GM23248 (cell line): ENCODE measurements around the gene FNDC11. TPM values are rescaled to one million over a fixed set of nuclear protein-coding genes. Genes with fewer than 3 reads are reported as not detected.

Experiments used
- DNase-seq: peaks from one replicate; pipeline ENCODE4 v3.0.0-alpha.2; 2015
- H2AFZ ChIP-seq: fragments of 200-600 bp; sonication (generic); 2 replicates; pipeline ENCODE4 v1.6.1; 2016; ENCODE audit warnings: antibody characterized with exemption
- H3F3A ChIP-seq: fragments of 200-600 bp; sonication (generic); 2 replicates; pipeline ENCODE4 v1.6.1; 2016; ENCODE audit warnings: mild to moderate bottlenecking, antibody characterized with exemption, mixed run types; ENCODE audit not compliant: insufficient read depth
- H3K27ac ChIP-seq: fragments of 200-600 bp; sonication (generic); 2 replicates; pipeline ENCODE4 v1.5.1; 2016; ENCODE audit warnings: mild to moderate bottlenecking
- H3K27me3 ChIP-seq: fragments of 200-600 bp; sonication (generic); replicated peaks from 2 replicates; pipeline ENCODE4 v1.6.1; 2016; ENCODE audit warnings: mild to moderate bottlenecking; ENCODE audit not compliant: insufficient read depth
- H3K36me3 ChIP-seq: fragments of 200-600 bp; sonication (generic); 2 replicates; pipeline ENCODE4 v1.6.1; 2016; ENCODE audit warnings: low read depth, mild to moderate bottlenecking
- H3K4me1 ChIP-seq: fragments of 200-600 bp; sonication (generic); 2 replicates; pipeline ENCODE4 v1.6.1; 2016; ENCODE audit warnings: mild to moderate bottlenecking; ENCODE audit not compliant: insufficient read depth
- H3K4me2 ChIP-seq: fragments of 200-600 bp; sonication (generic); one replicate; pipeline ENCODE4 v1.6.1; 2016; ENCODE audit warnings: mild to moderate bottlenecking; ENCODE audit not compliant: unreplicated experiment
- H3K4me3 ChIP-seq: fragments of 200-600 bp; sonication (generic); 2 replicates; pipeline ENCODE4 v1.5.1; 2016; ENCODE audit warnings: mild to moderate bottlenecking
- H3K79me2 ChIP-seq: fragments of 200-600 bp; sonication (generic); 2 replicates; pipeline ENCODE4 v1.6.1; 2016; ENCODE audit warnings: mild to moderate bottlenecking; ENCODE audit not compliant: insufficient read depth
- H3K9ac ChIP-seq: fragments of 200-600 bp; sonication (generic); 2 replicates; pipeline ENCODE4 v1.6.1; 2016; ENCODE audit warnings: mild to moderate bottlenecking
- H3K9me2 ChIP-seq: fragments of 200-600 bp; sonication (generic); 2 replicates; pipeline ENCODE4 v1.6.1; 2016; ENCODE audit warnings: mixed run types, mild to moderate bottlenecking, moderate library complexity; ENCODE audit not compliant: insufficient read depth
- H3K9me3 ChIP-seq: fragments of 200-600 bp; sonication (generic); one replicate; pipeline ENCODE4 v1.6.1; 2017; ENCODE audit warnings: low read depth
- H4K20me1 ChIP-seq: fragments of 200-600 bp; sonication (generic); 2 replicates; pipeline ENCODE4 v1.6.0; 2016; ENCODE audit not compliant: insufficient read depth
- EZH2 ChIP-seq: fragments of 200-600 bp; sonication (generic); IDR thresholded peaks from 2 replicates; pipeline ENCODE4 v1.6.1; 2018; ENCODE audit warnings: antibody characterized with exemption, mild to moderate bottlenecking; ENCODE audit not compliant: insufficient read depth, poor library complexity, severe bottlenecking
- EZH2phosphoT487 ChIP-seq: fragments of 200-600 bp; sonication (generic); IDR thresholded peaks from 2 replicates; pipeline ENCODE4 v1.6.1; 2018; ENCODE audit warnings: antibody characterized with exemption, moderate library complexity, mild to moderate bottlenecking, low read depth; ENCODE audit not compliant: insufficient read depth
- WGBS, 2 experiments: methylation state at CpG; one replicate each; pipeline ENCODE4 v1.1.6; 2015 to 2017; ENCODE audit warnings: low lambda C conversion rate in 2 of 2, low coverage in 1 of 2; ENCODE audit errors: missing lambda C conversion rate in 2 of 2; 5-methylcytosine and 5-hydroxymethylcytosine counted together
- in situ Hi-C: fragments of 300-500 bp; cut with MboI; formaldehyde crosslinking; loops from 2 replicates; pipeline ENCODE4 v1.15.0; 2020
- polyA plus RNA-seq: library from polyadenylated mRNA; unstranded; fragments of >200 nt; fragmentation: Nextera tagmentation; extraction: Ambion mirVana; gene quantifications from 2 replicates; pipeline ENCODE4 v1.2.1, GENCODE V29; 2016
- total RNA-seq: library from RNA; depleted of rRNA; stranded (reverse); fragments of >200 nt; shearing (Covaris generic); gene quantifications from 2 replicates; pipeline ENCODE4 v1.2.3, GENCODE V29; 2014; rRNA removed

FNDC11 gene
- total RNA-seq (0.65 TPM in 1 of 2 replicates, not detected in the other), polyA plus RNA-seq (0.15 and 0.37 TPM in 2 replicates)

GRCh38 chr20:63553933-63554290, at the start of gene FNDC11:
TSS of gene FNDC11 (plus strand) at chr20:63554159. CDS start at chr20:63555664, 1,505 bp downstream.
- H3K9ac ChIP-seq, result peak within 1 kb of the TSS; percentile 75
- no peaks in the 10 kb centered on the region for H3K36me3 ChIP-seq
- peak within 1 kb of the TSS; percentile 75 for H3K4me3 ChIP-seq
- H3K9me2 ChIP-seq, result no peaks in the 10 kb centered on the region
- no peaks in the 10 kb centered on the region for H3K79me2 ChIP-seq
- 2% methylated on average over 9 to 20 of the region's 34 CpGs for WGBS, 2 experiments
- no peak within 1 kb of the TSS for H3K27ac ChIP-seq
- no peaks in the 10 kb centered on the region for H3K4me1 ChIP-seq
- H4K20me1 ChIP-seq, result no peaks in the 10 kb centered on the region
- H3K27me3 ChIP-seq, result no peaks in the 10 kb centered on the region
- in situ Hi-C loops, result no loop called here
- DNase-seq, result peak; percentile 58
- 0 out of 2 replicates have a peak, but pooled peaks cover 11% of the 10 kb centered on the region for H3F3A ChIP-seq
- no peaks in the 10 kb centered on the region for H3K9me3 ChIP-seq
- peak within 1 kb of the TSS; percentile 90 for H2AFZ ChIP-seq
- H3K4me2 ChIP-seq, result peak within 1 kb of the TSS; percentile 82
- TF ChIP-seq EZH2 (no peak), EZH2phosphoT487 (no peak)

GRCh38 chr20:63504642-63505041, 49.3 kb upstream of the FNDC11 start:
- no peak for DNase-seq
- Histone ChIP-seq H3K4me1 (no peaks in the 10 kb centered on the region), H3K27ac (no peak overlapping the region), H3K79me2 (no peaks in the 10 kb centered on the region), H4K20me1 (no peaks in the 10 kb centered on the region), H3K36me3 (no peaks in the 10 kb centered on the region), H3K9me3 (no peaks in the 10 kb centered on the region), H3F3A (no peaks in the 10 kb centered on the region), H2AFZ (no peak overlapping the region), H3K4me2 (no peak overlapping the region), H3K4me3 (no peak overlapping the region), H3K27me3 (peaks cover 10% of the 10 kb centered on the region; the same call in 1 of the 2 replicates), H3K9ac (no peak overlapping the region), H3K9me2 (no peaks in the 10 kb centered on the region)
- in situ Hi-C loops, result no loop called here
- TF ChIP-seq EZH2 (no peak), EZH2phosphoT487 (no peak)
- WGBS, 2 experiments, result 77 to 80% methylated on average over 9 of the region's 9 CpGs

- no peak for DNase-seq
- Histone ChIP-seq H3K4me3 (no peak overlapping the region), H3K27me3 (peaks cover 9% of the 10 kb centered on the region; the same call in 1 of the 2 replicates), H4K20me1 (no peaks in the 10 kb centered on the region), H2AFZ (no peak overlapping the region), H3K36me3 (no peaks in the 10 kb centered on the region), H3F3A (no peaks in the 10 kb centered on the region), H3K79me2 (no peaks in the 10 kb centered on the region), H3K9me3 (no peaks in the 10 kb centered on the region), H3K27ac (no peak overlapping the region), H3K4me2 (no peak overlapping the region), H3K9me2 (no peaks in the 10 kb centered on the region), H3K9ac (no peak overlapping the region), H3K4me1 (no peaks in the 10 kb centered on the region)
- in situ Hi-C loops, result no loop called here
- 57 to 59% methylated on average over 8 of the region's 8 CpGs for WGBS, 2 experiments
- TF ChIP-seq EZH2, result no peak
- no peak for TF ChIP-seq EZH2phosphoT487
Measured at GRCh38 chr20:63505281-63505680, 48.7 kb upstream of the FNDC11 start.

- no peak overlapping the region for H3K27ac ChIP-seq
- no peaks in the 10 kb centered on the region for H3K9me2 ChIP-seq
- peaks cover 9% of the 10 kb centered on the region; the same call in 1 of the 2 replicates for H3K27me3 ChIP-seq
- no peaks in the 10 kb centered on the region for H4K20me1 ChIP-seq
- H3K79me2 ChIP-seq, result no peaks in the 10 kb centered on the region
- H3K4me1 ChIP-seq, result no peaks in the 10 kb centered on the region
- no peak overlapping the region for H3K9ac ChIP-seq
- DNase-seq, result no peak
- TF ChIP-seq EZH2phosphoT487 (no peak), EZH2 (no peak)
- no peaks in the 10 kb centered on the region for H3K36me3 ChIP-seq
- WGBS, 2 experiments, result 63 to 69% methylated on average over 12 of the region's 12 CpGs
- no peaks in the 10 kb centered on the region for H3K9me3 ChIP-seq
- no peaks in the 10 kb centered on the region for H3F3A ChIP-seq
- H3K4me3 ChIP-seq, result no peak overlapping the region
- H2AFZ ChIP-seq, result no peak overlapping the region
- no peak overlapping the region for H3K4me2 ChIP-seq
- in situ Hi-C loops, result no loop called here
Measured at GRCh38 chr20:63505723-63506122, 48.2 kb upstream of the FNDC11 start.
